ENCODE results near the gene NIP7.
A peak's percentile ranks its signal among the peaks of the same experiment; 100 is the strongest.

Gene NIP7

DNA sequence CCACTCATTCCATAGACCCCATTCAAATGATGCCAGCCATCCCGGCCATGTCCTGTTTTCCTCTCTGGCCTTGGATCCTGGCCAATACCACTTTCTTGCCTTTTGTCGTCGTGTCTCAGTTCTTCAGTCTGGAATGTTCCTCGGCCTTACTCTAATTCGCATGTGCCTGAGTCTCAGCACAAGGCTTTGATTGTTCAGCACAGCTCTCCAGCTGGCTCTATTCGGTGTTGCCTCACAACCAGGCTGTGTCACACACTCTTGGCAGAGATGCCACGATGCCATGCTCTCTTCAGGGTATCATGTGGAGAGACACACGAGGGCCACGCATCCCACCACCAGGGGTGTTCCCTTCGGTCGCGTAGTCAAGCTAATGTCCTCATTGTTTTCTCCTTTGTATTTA is 30.3 kb upstream of the NIP7 start:
- TF ChIP-seq, protein P1, sequence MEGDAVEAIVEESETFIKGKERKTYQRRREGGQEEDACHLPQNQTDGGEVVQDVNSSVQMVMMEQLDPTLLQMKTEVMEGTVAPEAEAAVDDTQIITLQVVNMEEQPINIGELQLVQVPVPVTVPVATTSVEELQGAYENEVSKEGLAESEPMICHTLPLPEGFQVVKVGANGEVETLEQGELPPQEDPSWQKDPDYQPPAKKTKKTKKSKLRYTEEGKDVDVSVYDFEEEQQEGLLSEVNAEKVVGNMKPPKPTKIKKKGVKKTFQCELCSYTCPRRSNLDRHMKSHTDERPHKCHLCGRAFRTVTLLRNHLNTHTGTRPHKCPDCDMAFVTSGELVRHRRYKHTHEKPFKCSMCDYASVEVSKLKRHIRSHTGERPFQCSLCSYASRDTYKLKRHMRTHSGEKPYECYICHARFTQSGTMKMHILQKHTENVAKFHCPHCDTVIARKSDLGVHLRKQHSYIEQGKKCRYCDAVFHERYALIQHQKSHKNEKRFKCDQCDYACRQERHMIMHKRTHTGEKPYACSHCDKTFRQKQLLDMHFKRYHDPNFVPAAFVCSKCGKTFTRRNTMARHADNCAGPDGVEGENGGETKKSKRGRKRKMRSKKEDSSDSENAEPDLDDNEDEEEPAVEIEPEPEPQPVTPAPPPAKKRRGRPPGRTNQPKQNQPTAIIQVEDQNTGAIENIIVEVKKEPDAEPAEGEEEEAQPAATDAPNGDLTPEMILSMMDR (IDR thresholded peaks at IDR 0.05; ENCODE audit: low read depth, low read length) = no peak
- H3K36me3 ChIP-seq = peaks cover 15% of the 10 kb centered on the region
- no peaks in the 10 kb centered on the region for H3K27me3 ChIP-seq (ENCODE audit: insufficient read depth, low read depth, severe bottlenecking)
- H3K4me3 ChIP-seq (ENCODE audit: low read depth, low read length) = no peak overlapping the region
- no peak for DNase-seq
- no peak overlapping the region for H3K27ac ChIP-seq
- no peaks in the 10 kb centered on the region for H3K9me3 ChIP-seq (ENCODE audit: severe bottlenecking)

DNA sequence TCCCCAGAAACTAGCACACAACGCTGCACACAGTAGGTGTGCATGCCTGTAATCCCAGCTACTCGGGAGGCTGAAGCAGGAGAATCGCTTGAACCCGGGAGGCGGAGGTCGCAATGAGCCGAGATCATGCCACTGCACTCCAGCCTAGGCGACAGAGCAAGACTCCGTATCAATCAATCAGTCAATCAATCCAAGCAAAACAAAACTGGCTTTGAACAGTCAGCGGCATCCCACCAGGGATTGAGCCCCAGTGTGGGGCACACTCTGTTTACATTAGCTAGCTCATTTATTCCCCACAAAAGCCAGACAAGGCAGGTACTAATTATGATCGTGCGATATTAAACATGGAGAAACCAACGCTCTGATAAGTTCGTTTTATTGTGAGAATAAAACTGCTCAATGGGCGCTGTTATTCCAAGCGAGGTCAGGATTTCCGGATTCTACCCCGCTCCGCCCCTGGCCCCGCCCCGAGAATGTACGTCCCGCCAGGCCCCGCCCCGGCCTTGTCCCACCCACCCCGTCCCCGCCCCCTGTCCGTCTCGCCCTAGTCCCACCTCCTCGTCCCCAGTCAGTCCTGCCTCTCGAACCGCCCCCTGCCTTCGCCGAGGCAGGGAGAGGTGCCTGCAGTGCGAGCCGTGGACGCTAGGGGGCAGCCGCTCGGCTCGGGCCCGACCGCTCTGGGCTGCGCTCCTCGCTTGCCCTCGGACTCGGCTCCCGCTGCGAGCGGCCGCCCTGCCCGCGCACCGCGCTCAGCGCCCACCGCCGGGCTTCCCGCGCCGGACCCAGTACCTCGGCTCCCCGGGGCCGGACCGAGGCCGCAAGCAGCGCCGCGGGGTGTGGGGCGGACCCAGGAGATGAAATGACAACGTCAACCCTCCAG is 28.7 kb upstream of the NIP7 start, which contains the start of gene VPS4A:
TSS of gene VPS4A (plus strand) at position 698 of the 880 bp plus-strand sequence. CDS start at position 860, 162 bp downstream.
- H3K4me3 ChIP-seq (ENCODE audit: low read depth, low read length) = peak within 1 kb of the TSS; percentile 78
- TF ChIP-seq, protein P1 (IDR thresholded peaks at IDR 0.05; ENCODE audit: low read depth, low read length) = peak; percentile 94
- peaks cover 27% of the 10 kb centered on the region for H3K36me3 ChIP-seq
- no peaks in the 10 kb centered on the region for H3K27me3 ChIP-seq (ENCODE audit: insufficient read depth, low read depth, severe bottlenecking)
- H3K27ac ChIP-seq = peak within 1 kb of the TSS; percentile 80
- DNase-seq = peak; percentile 96
- H3K9me3 ChIP-seq (ENCODE audit: severe bottlenecking) = no peaks in the 10 kb centered on the region

DNA sequence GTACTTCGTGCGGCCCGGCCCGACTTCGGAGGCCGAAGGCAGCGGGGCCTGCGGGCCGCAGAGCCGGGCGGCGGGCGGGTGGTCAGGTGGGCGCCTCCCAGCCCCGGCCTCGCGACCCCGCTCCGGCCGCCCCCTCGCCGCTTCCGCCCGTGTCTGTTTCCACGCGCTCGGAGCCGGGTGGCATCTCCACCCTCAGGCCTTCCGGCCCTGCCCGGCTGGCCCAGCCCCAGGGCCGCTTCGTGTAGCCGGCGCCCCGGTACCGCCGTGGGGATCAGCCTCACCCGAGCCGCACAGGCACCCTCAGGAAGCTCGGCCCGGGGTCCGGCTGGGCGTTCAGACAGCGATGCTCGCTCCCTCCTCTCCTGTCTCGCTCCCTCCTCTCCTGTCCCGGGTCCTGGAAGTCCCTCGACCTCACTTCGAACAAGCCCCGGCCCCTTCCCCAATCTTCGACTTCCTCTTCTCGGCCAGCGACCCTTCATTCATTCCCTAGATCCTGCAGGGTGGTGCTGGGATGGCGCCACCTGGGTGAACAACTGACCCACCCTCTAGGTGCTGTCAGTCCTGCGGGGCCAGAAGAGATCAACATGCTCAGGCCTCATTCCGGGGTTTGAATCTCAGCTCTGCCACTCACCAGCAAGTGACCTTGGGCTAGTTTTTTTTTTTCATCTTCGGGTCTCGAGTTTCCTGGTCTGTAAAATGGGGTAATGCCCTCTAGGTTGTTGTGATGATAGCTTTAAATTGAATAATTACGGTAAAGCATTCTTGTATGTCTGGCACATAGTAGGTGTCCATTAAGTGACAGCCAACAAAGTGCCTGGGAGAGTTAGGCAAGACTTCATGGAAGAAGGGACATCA is 27.8 kb upstream of the NIP7 start:
- peak overlapping the region; percentile 80 for H3K27ac ChIP-seq

DNA sequence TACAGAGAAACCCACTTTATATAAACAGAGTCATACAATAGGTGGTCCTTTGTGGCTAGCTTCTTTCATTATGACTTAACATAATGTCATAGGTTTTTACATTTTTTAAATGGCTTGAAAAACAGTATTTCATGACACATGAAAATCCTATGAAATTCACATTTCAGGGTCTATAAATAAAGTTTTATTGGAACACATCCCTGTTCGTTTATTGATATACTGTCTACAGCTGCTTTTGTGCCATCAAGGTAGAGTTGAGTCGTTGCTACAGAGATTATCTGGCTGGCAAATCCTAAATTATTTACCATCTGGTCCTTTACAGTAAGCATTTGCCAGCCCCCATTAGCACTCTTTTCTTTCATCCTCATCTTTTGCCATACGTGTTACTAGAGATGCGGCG is 26.1 kb upstream of the NIP7 start:
- H3K4me3 ChIP-seq (ENCODE audit: low read depth, low read length) = no peak overlapping the region
- H3K9me3 ChIP-seq (ENCODE audit: severe bottlenecking) = no peaks in the 10 kb centered on the region
- no peak overlapping the region for H3K27ac ChIP-seq
- peaks cover 50% of the 10 kb centered on the region for H3K36me3 ChIP-seq
- no peaks in the 10 kb centered on the region for H3K27me3 ChIP-seq (ENCODE audit: insufficient read depth, low read depth, severe bottlenecking)
- no peak for DNase-seq
- TF ChIP-seq, protein P1 (IDR thresholded peaks at IDR 0.05; ENCODE audit: low read depth, low read length) = no peak

More for the DNA sequence above, 27.8 kb upstream of the NIP7 start:
- Histone ChIP-seq H3K36me3 (peaks cover 35% of the 10 kb centered on the region), H3K27me3 (ENCODE audit: insufficient read depth, low read depth, severe bottlenecking) (no peaks in the 10 kb centered on the region), H3K9me3 (ENCODE audit: severe bottlenecking) (no peaks in the 10 kb centered on the region), H3K4me3 (ENCODE audit: low read depth, low read length) (peak overlapping the region; percentile 78)
- TF ChIP-seq, protein P1 (IDR thresholded peaks at IDR 0.05; ENCODE audit: low read depth, low read length) = peak; percentile 27; the same call in 1 of the 2 replicates
- peak; percentile 68 for DNase-seq

DNA sequence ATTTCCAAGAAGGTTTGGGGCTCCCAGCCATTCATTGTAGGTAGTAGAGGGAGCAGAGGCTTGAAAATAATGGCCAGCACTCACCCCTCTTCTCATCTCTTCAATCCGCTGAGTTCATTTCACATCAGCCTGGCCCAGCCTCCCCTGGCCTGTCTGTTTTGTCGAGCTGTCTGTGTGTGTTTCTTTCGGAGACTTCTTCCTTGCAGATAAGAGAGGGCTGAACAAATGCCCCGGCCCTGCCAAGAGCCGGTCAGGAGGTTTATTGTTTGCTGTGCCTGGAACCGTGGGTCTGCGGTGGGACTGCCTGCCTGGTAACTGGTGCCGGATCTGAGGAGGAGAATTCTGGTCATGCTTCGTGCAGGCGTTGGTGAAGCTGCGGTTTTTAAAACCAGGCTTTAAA is 25.0 kb upstream of the NIP7 start:
- Histone ChIP-seq H3K27ac (no peak overlapping the region), H3K4me3 (ENCODE audit: low read depth, low read length) (no peak overlapping the region), H3K27me3 (ENCODE audit: insufficient read depth, low read depth, severe bottlenecking) (no peaks in the 10 kb centered on the region), H3K36me3 (peaks cover 60% of the 10 kb centered on the region), H3K9me3 (ENCODE audit: severe bottlenecking) (no peaks in the 10 kb centered on the region)
- TF ChIP-seq, protein P1 (IDR thresholded peaks at IDR 0.05; ENCODE audit: low read depth, low read length) = no peak
- DNase-seq = no peak
